ENCODE data around the gene TECR.

DNA sequence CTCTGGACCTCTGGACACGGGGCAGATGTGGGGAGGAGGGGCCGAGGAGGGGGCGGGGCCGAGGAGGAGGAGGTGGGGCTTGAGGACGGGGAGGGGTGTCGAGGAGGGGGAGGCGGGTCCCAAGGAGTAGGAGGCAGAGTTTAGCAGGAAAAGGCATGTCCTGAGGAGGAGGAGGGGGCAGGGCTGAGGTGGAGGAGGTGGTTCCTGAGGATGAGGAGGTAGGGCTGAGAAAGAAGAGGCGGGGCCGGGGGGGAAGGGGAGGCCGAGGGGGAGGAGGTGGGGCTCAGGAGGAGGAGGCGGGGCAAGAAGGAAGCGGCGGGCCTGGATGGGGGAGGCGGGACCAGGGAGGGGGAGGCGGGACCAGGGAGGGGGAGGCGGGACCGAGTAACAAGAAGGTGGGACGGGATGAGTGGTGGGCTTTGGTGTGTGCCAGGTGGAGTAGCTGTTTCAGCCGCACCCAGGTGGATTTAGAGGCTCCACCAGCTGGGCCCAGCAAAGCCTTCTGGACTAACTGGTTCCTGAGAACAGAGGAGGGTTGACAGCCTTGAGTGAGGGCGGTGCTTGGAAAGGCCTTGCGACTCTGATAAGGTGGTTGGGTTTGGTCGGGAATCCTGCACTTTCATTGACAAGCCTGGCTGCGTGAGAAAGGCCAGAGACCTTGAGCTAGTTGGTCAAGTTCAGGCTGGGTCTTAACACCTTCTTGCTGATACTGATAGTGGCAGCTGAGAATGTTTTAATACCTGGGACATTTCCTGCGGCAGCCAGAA is 7.7 kb downstream of the TECR start:
- no peak for TF ChIP-seq CTCF (IDR thresholded peaks at IDR 0.05; ENCODE audit: poor library complexity, severe bottlenecking)
- TF ChIP-seq SMC3 (conservative IDR thresholded peaks at IDR 0.05; ENCODE audit: poor library complexity), result no peak
- TF ChIP-seq EZH2 (IDR thresholded peaks at IDR 0.05; ENCODE audit: borderline replicate concordance, insufficient read depth, low read length, poor library complexity, severe bottlenecking), result no peak
- no peak for TF ChIP-seq EP300 (conservative IDR thresholded peaks at IDR 0.05; ENCODE audit: poor library complexity, severe bottlenecking)
- no peak for TF ChIP-seq MXI1 (conservative IDR thresholded peaks at IDR 0.05; ENCODE audit: poor library complexity, severe bottlenecking)
- no peak for TF ChIP-seq POLR2AphosphoS5 (IDR thresholded peaks at IDR 0.05)
- TF ChIP-seq REST (IDR thresholded peaks at IDR 0.05; ENCODE audit: borderline replicate concordance), result no peak
- no peak for TF ChIP-seq TAF1 (IDR thresholded peaks at IDR 0.05; ENCODE audit: low read depth)
- no peak for TF ChIP-seq RAD21 (conservative IDR thresholded peaks at IDR 0.05)
